Astrocyte (in vitro differentiated cells and primary cell): ENCODE data around the gene CAPN7. TPM values are rescaled to one million over a fixed set of nuclear protein-coding genes. Genes with fewer than 3 reads are reported as not detected.

ENCODE experiments used
- DNase-seq: peaks from one replicate; pipeline ENCODE4 v3.0.0-alpha.2; 2010; ENCODE audit warnings: low read depth
- FAIRE-seq: peaks from 2 replicates; lab custom pipeline; 2011; peaks lifted over from hg19 to GRCh38; lab: Jason Lieb, UNC
- H2AFZ ChIP-seq: 2 replicates; pipeline ENCODE4 v1.6.0; 2012; ENCODE audit warnings: low read depth, low read length, inconsistent platforms
- H3K27ac ChIP-seq: 2 replicates; pipeline ENCODE4 v1.5.1; 2011; ENCODE audit warnings: low read depth, low read length, inconsistent platforms
- H3K27me3 ChIP-seq: 2 replicates; pipeline ENCODE4 v1.6.0; 2011; ENCODE audit warnings: low read length, inconsistent platforms; ENCODE audit not compliant: insufficient read depth
- H3K36me3 ChIP-seq: 2 replicates; pipeline ENCODE4 v1.5.1; 2011; ENCODE audit warnings: low read length, inconsistent platforms; ENCODE audit not compliant: insufficient read depth
- H3K4me1 ChIP-seq: 2 replicates; pipeline ENCODE4 v1.5.1; 2011; ENCODE audit warnings: low read length, inconsistent platforms; ENCODE audit not compliant: insufficient read depth
- H3K4me2 ChIP-seq: 2 replicates; pipeline ENCODE4 v1.6.0; 2012; ENCODE audit warnings: low read length, inconsistent platforms
- H3K4me3 ChIP-seq: 2 replicates; pipeline ENCODE4 v1.5.1; 2011; ENCODE audit warnings: low read depth, mild to moderate bottlenecking, low read length, inconsistent platforms; ENCODE audit not compliant: insufficient read depth
- H3K79me2 ChIP-seq: 2 replicates; pipeline ENCODE4 v1.6.0; 2012; ENCODE audit warnings: mild to moderate bottlenecking, low read length, inconsistent platforms; ENCODE audit not compliant: insufficient read depth
- H3K9ac ChIP-seq: 2 replicates; pipeline ENCODE4 v1.6.0; 2012; ENCODE audit warnings: mild to moderate bottlenecking, low read length, inconsistent platforms
- H3K9me3 ChIP-seq: 2 replicates; pipeline ENCODE4 v1.5.1; 2012; ENCODE audit warnings: low read depth, mild to moderate bottlenecking, low read length, inconsistent platforms; ENCODE audit not compliant: insufficient read depth
- H4K20me1 ChIP-seq: 2 replicates; pipeline ENCODE4 v1.6.0; 2012; ENCODE audit warnings: low read length, inconsistent platforms; ENCODE audit not compliant: insufficient read depth
- H3K27ac Mint-ChIP-seq: one replicate; pipeline ENCODE4 v1.8.0; 2021; ENCODE audit warnings: mild to moderate bottlenecking, mixed read lengths; ENCODE audit not compliant: unreplicated experiment
- H3K27me3 Mint-ChIP-seq: one replicate; pipeline ENCODE4 v1.8.0; 2021; ENCODE audit warnings: low read depth, mixed read lengths; ENCODE audit not compliant: unreplicated experiment
- H3K36me3 Mint-ChIP-seq: one replicate; pipeline ENCODE4 v1.8.0; 2021; ENCODE audit warnings: low read depth, mixed read lengths; ENCODE audit not compliant: unreplicated experiment
- H3K4me1 Mint-ChIP-seq: one replicate; pipeline ENCODE4 v1.8.0; 2021; ENCODE audit warnings: low read depth, mixed read lengths; ENCODE audit not compliant: unreplicated experiment
- H3K4me3 Mint-ChIP-seq: one replicate; pipeline ENCODE4 v1.8.0; 2021; ENCODE audit warnings: mild to moderate bottlenecking, moderate library complexity, mixed read lengths; ENCODE audit not compliant: unreplicated experiment
- H3K9me3 Mint-ChIP-seq: one replicate; pipeline ENCODE4 v1.8.0; 2021; ENCODE audit warnings: mild to moderate bottlenecking, mixed read lengths; ENCODE audit not compliant: unreplicated experiment
- EZH2 ChIP-seq: IDR thresholded peaks from 2 replicates; pipeline ENCODE4 v1.6.1; 2012; ENCODE audit warnings: mild to moderate bottlenecking, low read length, inconsistent platforms; ENCODE audit not compliant: insufficient read depth
- total RNA-seq: library from RNA; stranded (reverse); gene quantifications from 2 replicates; pipeline ENCODE4 v1.2.1, GENCODE V29; 2021
- TF ChIP-seq, protein P1 (sequence below): IDR thresholded peaks from 2 replicates; pipeline ENCODE4 v1.5.1; 2011; ENCODE audit warnings: low read depth, mild to moderate bottlenecking, inconsistent platforms, low read length, moderate library complexity; ENCODE audit not compliant: insufficient read depth

The CAPN7 gene
- total RNA-seq, 1 donor from 2014 or later = 36.8 TPM

DNA sequence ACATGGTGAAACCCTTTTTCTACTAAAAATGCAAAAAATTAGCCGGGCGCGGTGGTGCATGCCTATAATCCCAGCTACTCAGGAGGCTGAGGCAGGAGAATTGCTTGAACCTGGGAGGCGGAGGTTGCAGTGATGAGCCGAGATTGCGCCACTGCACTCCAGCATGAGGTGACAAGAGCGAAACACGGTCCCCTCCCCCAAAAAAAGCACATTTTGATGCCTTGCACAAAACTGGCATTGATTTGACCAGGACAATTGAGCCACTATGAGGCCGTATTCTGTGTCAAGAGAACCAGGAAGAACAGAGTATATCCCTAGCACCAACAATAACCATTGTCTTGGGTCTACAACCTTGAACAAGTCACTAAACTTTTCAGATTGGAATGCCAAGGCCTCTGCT, 75.8 kb downstream of the CAPN7 start:
- TF ChIP-seq EZH2 = no peak
- TF ChIP-seq, protein P1, sequence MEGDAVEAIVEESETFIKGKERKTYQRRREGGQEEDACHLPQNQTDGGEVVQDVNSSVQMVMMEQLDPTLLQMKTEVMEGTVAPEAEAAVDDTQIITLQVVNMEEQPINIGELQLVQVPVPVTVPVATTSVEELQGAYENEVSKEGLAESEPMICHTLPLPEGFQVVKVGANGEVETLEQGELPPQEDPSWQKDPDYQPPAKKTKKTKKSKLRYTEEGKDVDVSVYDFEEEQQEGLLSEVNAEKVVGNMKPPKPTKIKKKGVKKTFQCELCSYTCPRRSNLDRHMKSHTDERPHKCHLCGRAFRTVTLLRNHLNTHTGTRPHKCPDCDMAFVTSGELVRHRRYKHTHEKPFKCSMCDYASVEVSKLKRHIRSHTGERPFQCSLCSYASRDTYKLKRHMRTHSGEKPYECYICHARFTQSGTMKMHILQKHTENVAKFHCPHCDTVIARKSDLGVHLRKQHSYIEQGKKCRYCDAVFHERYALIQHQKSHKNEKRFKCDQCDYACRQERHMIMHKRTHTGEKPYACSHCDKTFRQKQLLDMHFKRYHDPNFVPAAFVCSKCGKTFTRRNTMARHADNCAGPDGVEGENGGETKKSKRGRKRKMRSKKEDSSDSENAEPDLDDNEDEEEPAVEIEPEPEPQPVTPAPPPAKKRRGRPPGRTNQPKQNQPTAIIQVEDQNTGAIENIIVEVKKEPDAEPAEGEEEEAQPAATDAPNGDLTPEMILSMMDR = no peak
- Mint-ChIP-seq H3K4me1 (peaks cover 14% of the 10 kb centered on the region), H3K4me3 (no peak overlapping the region), H3K27me3 (no peaks in the 10 kb centered on the region), H3K27ac (no peak overlapping the region), H3K9me3 (no peaks in the 10 kb centered on the region), H3K36me3 (peaks cover 7% of the 10 kb centered on the region)
- peaks cover 47% of the 10 kb centered on the region for H4K20me1 ChIP-seq
- peaks cover 5% of the 10 kb centered on the region for H3K4me1 ChIP-seq
- H3K9me3 ChIP-seq = no peaks in the 10 kb centered on the region
- H3K79me2 ChIP-seq = peaks cover 44% of the 10 kb centered on the region
- DNase-seq (no peak), FAIRE-seq (no peak)
- no peak overlapping the region for H3K4me2 ChIP-seq
- peaks cover 2% of the 10 kb centered on the region for H3K36me3 ChIP-seq
- H3K9ac ChIP-seq = no peak overlapping the region
- H2AFZ ChIP-seq = no peak overlapping the region
- no peaks in the 10 kb centered on the region for H3K27me3 ChIP-seq
- no peak overlapping the region for H3K27ac ChIP-seq
- no peak overlapping the region for H3K4me3 ChIP-seq

DNA sequence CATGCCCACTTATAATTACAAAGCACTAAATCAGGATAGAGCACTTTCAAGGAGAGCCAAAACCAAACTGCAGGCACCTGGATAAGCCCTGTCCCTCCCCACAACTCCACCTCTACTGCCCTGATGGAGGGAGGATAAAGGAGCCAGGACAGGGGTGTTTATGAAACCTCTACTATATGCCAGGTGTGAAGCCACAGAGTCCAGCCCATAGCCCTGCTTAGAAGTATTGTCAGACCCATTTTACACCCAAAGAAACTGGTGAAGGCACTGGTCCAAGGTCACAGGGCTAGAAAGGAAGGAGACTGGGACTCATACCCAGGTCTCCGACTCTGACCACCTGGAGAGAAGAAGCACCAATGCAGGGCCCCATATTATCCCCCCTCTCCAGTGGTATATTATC, 77.7 kb downstream of the CAPN7 start:
- no peak overlapping the region for H3K4me3 ChIP-seq
- TF ChIP-seq, protein P1 = no peak
- TF ChIP-seq EZH2 = no peak
- FAIRE-seq (no peak), DNase-seq (no peak)
- peaks cover 2% of the 10 kb centered on the region for H3K36me3 ChIP-seq
- no peak overlapping the region for H3K4me2 ChIP-seq
- no peak overlapping the region for H3K27ac Mint-ChIP-seq
- peaks cover 14% of the 10 kb centered on the region for H3K4me1 Mint-ChIP-seq
- peaks cover 10% of the 10 kb centered on the region for H3K36me3 Mint-ChIP-seq
- peak overlapping the region; percentile 22 for H3K4me3 Mint-ChIP-seq
- no peaks in the 10 kb centered on the region for H3K9me3 Mint-ChIP-seq
- H4K20me1 ChIP-seq = peaks cover 52% of the 10 kb centered on the region
- H3K27ac ChIP-seq = no peak overlapping the region
- H3K9ac ChIP-seq = no peak overlapping the region
- no peak overlapping the region for H2AFZ ChIP-seq
- H3K27me3 ChIP-seq = no peaks in the 10 kb centered on the region
- peaks cover 38% of the 10 kb centered on the region for H3K79me2 ChIP-seq
- peaks cover 5% of the 10 kb centered on the region for H3K4me1 ChIP-seq
- H3K9me3 ChIP-seq = no peaks in the 10 kb centered on the region
- no peaks in the 10 kb centered on the region for H3K27me3 Mint-ChIP-seq

DNA sequence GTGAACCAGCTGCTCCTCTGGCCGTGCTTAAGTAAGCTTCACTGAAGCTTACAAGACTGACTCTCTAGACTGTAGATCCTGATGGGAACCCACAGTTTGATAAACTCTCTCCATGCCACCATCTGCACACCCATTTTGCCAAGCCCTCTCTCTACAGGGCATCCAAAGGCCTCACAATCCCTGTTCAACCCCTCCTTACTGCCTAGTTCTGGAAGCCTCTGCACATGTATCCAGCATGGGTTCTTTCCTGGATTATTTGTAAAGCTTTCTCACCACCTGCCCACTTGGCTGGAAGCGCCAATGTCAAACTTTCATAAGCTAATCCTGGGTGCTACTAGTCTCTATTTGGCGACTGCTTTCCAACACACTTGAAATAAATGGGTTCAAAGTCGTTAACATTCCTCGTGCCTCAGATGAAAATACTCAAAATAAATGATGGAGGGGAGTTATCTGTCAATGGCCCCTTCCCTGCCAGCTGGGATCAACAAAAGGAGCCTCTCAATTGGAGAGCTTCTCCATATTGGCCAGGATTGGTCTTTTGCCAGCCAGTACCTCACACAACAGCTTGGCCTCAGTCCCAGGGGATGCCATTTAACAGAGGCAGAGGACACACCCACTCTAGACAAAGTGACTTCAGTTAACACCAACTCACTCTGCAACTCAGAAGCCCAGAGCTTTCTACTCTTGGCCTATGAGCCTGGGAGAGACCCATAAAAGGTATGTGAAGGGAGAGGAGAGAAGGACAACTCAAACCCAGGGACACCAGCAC, 78.3 kb downstream of the CAPN7 start:
- peaks cover 5% of the 10 kb centered on the region for H3K4me1 ChIP-seq
- H4K20me1 ChIP-seq = peaks cover 54% of the 10 kb centered on the region
- peaks cover 10% of the 10 kb centered on the region for H3K36me3 Mint-ChIP-seq
- no peak overlapping the region for H3K9ac ChIP-seq
- DNase-seq = peak; percentile 13
- no peak overlapping the region for H3K4me3 Mint-ChIP-seq
- TF ChIP-seq EZH2 = no peak
- TF ChIP-seq, protein P1 = no peak
- H3K9me3 ChIP-seq = no peaks in the 10 kb centered on the region
- H3K79me2 ChIP-seq = peaks cover 44% of the 10 kb centered on the region
- peaks cover 9% of the 10 kb centered on the region for H3K4me1 Mint-ChIP-seq
- H3K4me2 ChIP-seq = no peak overlapping the region
- H2AFZ ChIP-seq = no peak overlapping the region
- H3K36me3 ChIP-seq = peaks cover 2% of the 10 kb centered on the region
- no peak for FAIRE-seq
- no peak overlapping the region for H3K27ac ChIP-seq
- no peak overlapping the region for H3K27ac Mint-ChIP-seq
- no peaks in the 10 kb centered on the region for H3K27me3 Mint-ChIP-seq
- H3K9me3 Mint-ChIP-seq = no peaks in the 10 kb centered on the region
- no peaks in the 10 kb centered on the region for H3K27me3 ChIP-seq
- no peak overlapping the region for H3K4me3 ChIP-seq
